Measurements from ENCODE around the gene OLIG1.

DNA sequence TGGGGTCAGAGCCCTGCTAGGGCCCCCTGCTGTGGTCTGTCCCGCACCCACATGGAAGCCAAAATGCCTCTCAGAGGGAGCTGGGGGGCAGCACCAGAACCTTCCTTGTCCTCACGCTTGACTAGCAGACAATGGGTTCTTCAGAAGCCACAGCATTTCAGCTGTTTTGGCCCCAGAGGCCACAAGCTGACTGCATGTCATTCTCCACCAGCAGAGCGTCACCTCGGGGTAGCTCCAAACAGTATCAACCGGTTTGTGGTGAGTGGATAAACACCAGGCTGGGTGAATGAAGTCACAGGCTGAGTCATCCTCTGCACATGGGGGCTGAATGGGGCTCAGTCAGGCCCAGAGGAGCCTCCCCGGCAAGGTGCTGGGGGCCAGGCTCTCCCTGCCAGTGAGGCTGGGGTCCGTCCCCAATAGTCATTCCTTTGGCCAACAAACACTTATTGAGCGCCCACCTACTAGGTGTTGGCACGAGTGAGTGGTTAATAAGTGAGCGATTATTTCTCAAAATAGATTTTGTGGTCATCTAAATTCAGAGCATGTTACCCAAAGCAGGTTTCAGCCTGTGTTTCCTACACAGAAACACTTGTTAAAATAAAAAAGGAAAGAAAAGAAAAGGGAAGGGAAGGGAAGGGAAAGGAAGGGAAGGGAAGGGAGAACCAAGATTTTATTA, 9.1 kb downstream of the OLIG1 start:
- TF ChIP-seq ZNF274 (CRISPR knock-in tag; IDR thresholded peaks at IDR 0.05): no peak
- no peak for TF ChIP-seq NFRKB (IDR thresholded peaks at IDR 0.05)
- no peak for TF ChIP-seq CTCF (CRISPR knock-in tag; IDR thresholded peaks at IDR 0.05)

All from HepG2 (cell line).